SK-N-SH (cell line): ENCODE measurements around the gene TSPAN15.

ENCODE experiments used
- EP300 ChIP-seq, 2 experiments: IDR thresholded peaks; 2 replicates each; pipeline versions ENCODE4 v1.4.0 to v1.6.1; 2012; ENCODE audit warnings: borderline replicate concordance in 1 of 2, low read depth in 1 of 2, low read length in 1 of 2
- EZH2phosphoT487 ChIP-seq: fragments of 200-600 bp; sonication (generic); IDR thresholded peaks from 2 replicates; pipeline ENCODE4 v1.6.1; 2017; ENCODE audit warnings: low read depth, mixed run types, mild to moderate bottlenecking, antibody characterized with exemption, moderate library complexity, borderline replicate concordance
- JUND ChIP-seq: IDR thresholded peaks from 2 replicates; pipeline ENCODE4 v1.4.0; 2012
- NFIC ChIP-seq: IDR thresholded peaks from 2 replicates; pipeline ENCODE4 v1.4.0; 2012; ENCODE audit warnings: borderline replicate concordance
- RAD21 ChIP-seq: IDR thresholded peaks from 2 replicates; pipeline ENCODE4 v1.6.1; 2012; ENCODE audit warnings: mild to moderate bottlenecking, low read length
- RCOR1 ChIP-seq: fragments of 150-350 bp; IDR thresholded peaks from 2 replicates; pipeline ENCODE4 v1.6.1; 2017; ENCODE audit warnings: antibody characterized with exemption, low read length
- RFX5 ChIP-seq: IDR thresholded peaks from 2 replicates; pipeline ENCODE4 v1.6.1; 2012; ENCODE audit warnings: mild to moderate bottlenecking, improper control_type of control experiment, low read length
- YY1 ChIP-seq: IDR thresholded peaks from 2 replicates; pipeline ENCODE4 v1.4.0; 2012; ENCODE audit warnings: low read depth, mild to moderate bottlenecking
- TF ChIP-seq, protein P1 (sequence below): fragments of 200-600 bp; sonication (generic); IDR thresholded peaks from 2 replicates; pipeline ENCODE4 v1.6.1; 2017; ENCODE audit warnings: antibody characterized with exemption, mild to moderate bottlenecking, moderate library complexity
- TF ChIP-seq, protein P2 (sequence below): IDR thresholded peaks from 2 replicates; pipeline ENCODE4 v1.4.0; 2012; ENCODE audit warnings: low read depth, borderline replicate concordance
- TF ChIP-seq, protein P3 (sequence below): IDR thresholded peaks from 2 replicates; pipeline ENCODE4 v1.4.0; 2012; ENCODE audit warnings: low read depth
- TF ChIP-seq, protein P4 (sequence below): IDR thresholded peaks from 2 replicates; pipeline ENCODE4 v1.4.0; 2012; ENCODE audit warnings: low read depth, borderline replicate concordance

DNA sequence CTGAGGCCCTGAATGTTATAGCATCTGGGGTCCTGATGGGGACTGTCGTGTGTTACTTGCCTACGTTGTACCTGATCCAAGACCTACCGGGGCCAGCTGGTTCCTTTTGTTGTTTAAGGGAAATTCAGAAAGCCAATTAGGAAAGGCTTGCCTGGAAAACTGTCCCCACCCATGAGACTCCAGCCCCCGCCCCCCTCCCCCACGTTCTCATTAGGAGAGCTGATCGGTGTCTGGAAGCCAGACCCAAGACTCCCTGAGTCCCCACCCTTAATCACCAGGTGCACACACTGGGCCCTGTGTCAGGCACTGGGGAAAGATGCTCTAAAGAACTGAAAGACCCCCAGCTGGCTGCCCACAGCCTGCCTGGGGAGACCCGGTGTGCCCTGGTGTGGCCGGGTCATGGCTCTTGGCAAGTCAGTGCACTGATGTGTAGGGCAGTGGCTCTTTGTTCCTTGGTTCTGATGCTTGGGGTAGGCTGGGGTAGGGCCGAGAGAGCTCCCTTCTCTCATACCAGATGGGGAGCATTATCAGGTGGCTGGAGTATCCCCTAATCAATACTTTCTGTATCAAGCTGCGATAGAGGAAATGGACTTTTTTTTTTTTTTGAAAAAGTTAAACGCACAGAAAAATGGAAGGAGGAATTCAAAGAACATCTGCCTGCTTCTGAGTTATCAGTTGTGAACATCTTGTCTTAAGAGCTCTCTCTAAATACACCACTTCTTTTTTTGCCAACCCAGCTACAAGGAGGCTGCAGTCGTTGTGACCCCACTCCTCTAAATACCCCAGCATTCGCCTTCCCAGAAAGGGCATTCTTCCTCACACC is 16.9 kb downstream of the TSPAN15 start:
- TF ChIP-seq, protein P1, sequence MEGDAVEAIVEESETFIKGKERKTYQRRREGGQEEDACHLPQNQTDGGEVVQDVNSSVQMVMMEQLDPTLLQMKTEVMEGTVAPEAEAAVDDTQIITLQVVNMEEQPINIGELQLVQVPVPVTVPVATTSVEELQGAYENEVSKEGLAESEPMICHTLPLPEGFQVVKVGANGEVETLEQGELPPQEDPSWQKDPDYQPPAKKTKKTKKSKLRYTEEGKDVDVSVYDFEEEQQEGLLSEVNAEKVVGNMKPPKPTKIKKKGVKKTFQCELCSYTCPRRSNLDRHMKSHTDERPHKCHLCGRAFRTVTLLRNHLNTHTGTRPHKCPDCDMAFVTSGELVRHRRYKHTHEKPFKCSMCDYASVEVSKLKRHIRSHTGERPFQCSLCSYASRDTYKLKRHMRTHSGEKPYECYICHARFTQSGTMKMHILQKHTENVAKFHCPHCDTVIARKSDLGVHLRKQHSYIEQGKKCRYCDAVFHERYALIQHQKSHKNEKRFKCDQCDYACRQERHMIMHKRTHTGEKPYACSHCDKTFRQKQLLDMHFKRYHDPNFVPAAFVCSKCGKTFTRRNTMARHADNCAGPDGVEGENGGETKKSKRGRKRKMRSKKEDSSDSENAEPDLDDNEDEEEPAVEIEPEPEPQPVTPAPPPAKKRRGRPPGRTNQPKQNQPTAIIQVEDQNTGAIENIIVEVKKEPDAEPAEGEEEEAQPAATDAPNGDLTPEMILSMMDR = no peak
- TF ChIP-seq YY1 (no peak), RAD21 (no peak), EZH2phosphoT487 (no peak), RFX5 (no peak), NFIC (no peak), RCOR1 (no peak), EP300 (IDR thresholded peaks at IDR 0.05; ENCODE audit: borderline replicate concordance in 1 of 2, low read depth in 1 of 2, low read length in 1 of 2) (no peak), JUND (no peak)
- TF ChIP-seq, protein P2, sequence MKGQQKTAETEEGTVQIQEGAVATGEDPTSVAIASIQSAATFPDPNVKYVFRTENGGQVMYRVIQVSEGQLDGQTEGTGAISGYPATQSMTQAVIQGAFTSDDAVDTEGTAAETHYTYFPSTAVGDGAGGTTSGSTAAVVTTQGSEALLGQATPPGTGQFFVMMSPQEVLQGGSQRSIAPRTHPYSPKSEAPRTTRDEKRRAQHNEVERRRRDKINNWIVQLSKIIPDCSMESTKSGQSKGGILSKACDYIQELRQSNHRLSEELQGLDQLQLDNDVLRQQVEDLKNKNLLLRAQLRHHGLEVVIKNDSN = no peak
- TF ChIP-seq, protein P3, sequence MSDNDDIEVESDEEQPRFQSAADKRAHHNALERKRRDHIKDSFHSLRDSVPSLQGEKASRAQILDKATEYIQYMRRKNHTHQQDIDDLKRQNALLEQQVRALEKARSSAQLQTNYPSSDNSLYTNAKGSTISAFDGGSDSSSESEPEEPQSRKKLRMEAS = no peak
- TF ChIP-seq, protein P4, sequence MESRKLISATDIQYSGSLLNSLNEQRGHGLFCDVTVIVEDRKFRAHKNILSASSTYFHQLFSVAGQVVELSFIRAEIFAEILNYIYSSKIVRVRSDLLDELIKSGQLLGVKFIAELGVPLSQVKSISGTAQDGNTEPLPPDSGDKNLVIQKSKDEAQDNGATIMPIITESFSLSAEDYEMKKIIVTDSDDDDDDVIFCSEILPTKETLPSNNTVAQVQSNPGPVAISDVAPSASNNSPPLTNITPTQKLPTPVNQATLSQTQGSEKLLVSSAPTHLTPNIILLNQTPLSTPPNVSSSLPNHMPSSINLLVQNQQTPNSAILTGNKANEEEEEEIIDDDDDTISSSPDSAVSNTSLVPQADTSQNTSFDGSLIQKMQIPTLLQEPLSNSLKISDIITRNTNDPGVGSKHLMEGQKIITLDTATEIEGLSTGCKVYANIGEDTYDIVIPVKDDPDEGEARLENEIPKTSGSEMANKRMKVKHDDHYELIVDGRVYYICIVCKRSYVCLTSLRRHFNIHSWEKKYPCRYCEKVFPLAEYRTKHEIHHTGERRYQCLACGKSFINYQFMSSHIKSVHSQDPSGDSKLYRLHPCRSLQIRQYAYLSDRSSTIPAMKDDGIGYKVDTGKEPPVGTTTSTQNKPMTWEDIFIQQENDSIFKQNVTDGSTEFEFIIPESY = no peak
